Measurements from ENCODE around the gene HEATR5A.

HEATR5A gene

DNA sequence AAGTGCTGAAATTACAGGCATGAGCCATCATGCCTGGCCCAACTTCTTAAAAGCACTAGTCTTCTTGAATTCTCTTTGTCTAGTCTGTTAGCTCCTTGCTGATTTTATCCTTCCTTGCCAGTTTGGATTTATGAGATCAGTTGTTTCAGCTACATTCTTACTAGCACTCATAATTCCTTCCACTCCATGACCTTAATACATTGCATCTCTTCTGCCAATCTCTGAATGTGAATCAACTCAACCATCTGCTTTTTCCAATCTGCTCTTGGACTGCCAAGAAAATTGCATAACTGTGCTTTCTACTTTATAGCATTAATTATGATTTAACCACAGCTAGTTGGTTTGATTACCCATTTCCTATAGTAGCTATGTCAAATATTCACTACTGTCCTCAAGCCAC, 14.9 kb upstream of the HEATR5A start:
- Histone ChIP-seq H3K4me3 (ENCODE audit: low read depth, low read length) (no peak overlapping the region), H3K79me2 (no peaks in the 10 kb centered on the region), H3K27me3 (ENCODE audit: control insufficient read depth, insufficient read depth, low read length) (no peaks in the 10 kb centered on the region), H3K9ac (no peak overlapping the region), H3K4me1 (no peaks in the 10 kb centered on the region), H2AFZ (no peak overlapping the region), H3K9me3 (ENCODE audit: control insufficient read depth, low read length) (no peaks in the 10 kb centered on the region), H3K36me3 (ENCODE audit: control insufficient read depth, insufficient read depth, low read length) (no peaks in the 10 kb centered on the region), H3K4me2 (ENCODE audit: low read length) (no peak overlapping the region), H3K27ac (no peak overlapping the region)
- TF ChIP-seq, protein P1, sequence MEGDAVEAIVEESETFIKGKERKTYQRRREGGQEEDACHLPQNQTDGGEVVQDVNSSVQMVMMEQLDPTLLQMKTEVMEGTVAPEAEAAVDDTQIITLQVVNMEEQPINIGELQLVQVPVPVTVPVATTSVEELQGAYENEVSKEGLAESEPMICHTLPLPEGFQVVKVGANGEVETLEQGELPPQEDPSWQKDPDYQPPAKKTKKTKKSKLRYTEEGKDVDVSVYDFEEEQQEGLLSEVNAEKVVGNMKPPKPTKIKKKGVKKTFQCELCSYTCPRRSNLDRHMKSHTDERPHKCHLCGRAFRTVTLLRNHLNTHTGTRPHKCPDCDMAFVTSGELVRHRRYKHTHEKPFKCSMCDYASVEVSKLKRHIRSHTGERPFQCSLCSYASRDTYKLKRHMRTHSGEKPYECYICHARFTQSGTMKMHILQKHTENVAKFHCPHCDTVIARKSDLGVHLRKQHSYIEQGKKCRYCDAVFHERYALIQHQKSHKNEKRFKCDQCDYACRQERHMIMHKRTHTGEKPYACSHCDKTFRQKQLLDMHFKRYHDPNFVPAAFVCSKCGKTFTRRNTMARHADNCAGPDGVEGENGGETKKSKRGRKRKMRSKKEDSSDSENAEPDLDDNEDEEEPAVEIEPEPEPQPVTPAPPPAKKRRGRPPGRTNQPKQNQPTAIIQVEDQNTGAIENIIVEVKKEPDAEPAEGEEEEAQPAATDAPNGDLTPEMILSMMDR (IDR thresholded peaks at IDR 0.05), result no peak

DNA sequence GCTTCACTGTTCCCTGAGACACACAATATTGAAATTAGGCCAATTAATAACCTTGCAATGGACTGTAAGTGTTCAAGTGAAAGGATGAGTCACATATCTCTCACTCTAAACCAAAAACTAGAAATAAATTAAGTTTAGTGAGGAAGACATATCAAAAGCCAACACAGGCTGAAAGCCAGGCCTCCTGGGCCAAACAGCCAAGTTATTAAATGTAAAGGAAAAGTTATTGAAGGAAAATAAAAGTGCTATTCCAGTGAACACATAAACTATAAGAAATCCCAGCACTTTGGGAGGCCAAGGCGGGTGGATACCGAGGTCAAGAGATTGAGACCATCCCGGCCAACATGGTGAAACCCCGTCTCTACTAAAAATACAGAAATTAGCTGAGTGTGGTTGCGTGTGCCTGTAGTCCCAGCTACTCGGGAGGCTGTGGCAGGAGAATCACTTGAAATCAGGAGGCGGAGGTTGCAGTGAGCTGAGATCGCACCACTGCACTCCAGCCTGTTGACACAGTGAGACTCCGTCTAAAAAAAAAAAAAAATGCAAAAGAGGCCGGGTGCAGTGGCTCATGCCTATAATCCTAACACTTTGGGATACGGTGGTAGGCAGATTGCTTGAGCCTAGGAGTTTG, 10.4 kb upstream of the HEATR5A start:
- Histone ChIP-seq H3K27me3 (ENCODE audit: control insufficient read depth, insufficient read depth, low read length) (no peaks in the 10 kb centered on the region), H2AFZ (no peak overlapping the region), H3K9ac (no peak overlapping the region), H3K9me3 (ENCODE audit: control insufficient read depth, low read length) (no peaks in the 10 kb centered on the region), H3K79me2 (no peaks in the 10 kb centered on the region), H3K4me2 (ENCODE audit: low read length) (no peak overlapping the region), H3K4me1 (no peaks in the 10 kb centered on the region), H3K27ac (no peak overlapping the region), H3K4me3 (ENCODE audit: low read depth, low read length) (no peak overlapping the region), H3K36me3 (ENCODE audit: control insufficient read depth, insufficient read depth, low read length) (no peaks in the 10 kb centered on the region)
- TF ChIP-seq, protein P1 (IDR thresholded peaks at IDR 0.05), result no peak

DNA sequence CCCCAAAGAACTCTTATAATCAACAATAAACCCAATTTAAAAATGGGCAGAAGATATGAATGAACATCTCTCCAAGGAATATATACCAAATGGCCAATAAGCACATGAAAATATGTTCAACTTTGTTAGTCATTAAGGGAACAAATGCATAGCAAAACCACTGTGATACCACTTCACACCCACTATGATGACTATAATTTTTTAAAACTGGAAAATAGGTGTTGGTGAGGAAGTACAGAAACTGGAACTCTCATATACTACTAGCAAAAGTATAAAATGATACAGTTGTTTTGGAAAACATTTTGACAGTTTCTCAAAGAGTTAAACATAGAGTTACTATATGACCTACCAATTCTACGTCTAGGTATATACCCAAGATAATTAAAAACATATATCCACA, 9.4 kb upstream of the HEATR5A start:
- H3K27ac ChIP-seq, result no peak overlapping the region
- H3K4me1 ChIP-seq, result no peaks in the 10 kb centered on the region
- H3K79me2 ChIP-seq, result no peaks in the 10 kb centered on the region
- H3K27me3 ChIP-seq (ENCODE audit: control insufficient read depth, insufficient read depth, low read length), result no peaks in the 10 kb centered on the region
- no peak overlapping the region for H2AFZ ChIP-seq
- no peak overlapping the region for H3K9ac ChIP-seq
- no peaks in the 10 kb centered on the region for H3K36me3 ChIP-seq (ENCODE audit: control insufficient read depth, insufficient read depth, low read length)
- no peak overlapping the region for H3K4me3 ChIP-seq (ENCODE audit: low read depth, low read length)
- TF ChIP-seq, protein P1 (IDR thresholded peaks at IDR 0.05), result no peak
- no peaks in the 10 kb centered on the region for H3K9me3 ChIP-seq (ENCODE audit: control insufficient read depth, low read length)
- H3K4me2 ChIP-seq (ENCODE audit: low read length), result no peak overlapping the region

DNA sequence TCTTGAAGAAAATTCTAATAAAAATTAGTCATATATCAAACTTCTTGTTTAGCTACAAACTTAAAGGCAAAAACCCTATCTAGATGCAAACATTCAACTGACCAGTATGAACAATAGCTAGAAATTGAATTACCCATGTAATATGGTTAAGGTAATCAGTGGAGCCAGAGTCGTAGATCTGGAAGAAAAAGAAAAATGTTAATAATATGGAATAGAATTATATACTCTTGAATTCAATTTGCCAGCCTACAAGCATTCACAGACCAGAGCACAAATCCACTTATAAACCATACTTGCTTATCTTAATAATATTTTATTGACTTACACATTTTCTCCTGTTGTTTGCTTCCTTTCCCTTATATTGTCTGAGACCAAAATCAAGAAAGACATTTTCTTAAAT, 7.7 kb upstream of the HEATR5A start:
- H3K9me3 ChIP-seq (ENCODE audit: control insufficient read depth, low read length), result no peaks in the 10 kb centered on the region
- H3K27me3 ChIP-seq (ENCODE audit: control insufficient read depth, insufficient read depth, low read length), result no peaks in the 10 kb centered on the region
- no peaks in the 10 kb centered on the region for H3K4me1 ChIP-seq
- H3K9ac ChIP-seq, result no peak overlapping the region
- no peak overlapping the region for H2AFZ ChIP-seq
- H3K27ac ChIP-seq, result no peak overlapping the region
- H3K36me3 ChIP-seq (ENCODE audit: control insufficient read depth, insufficient read depth, low read length), result no peaks in the 10 kb centered on the region
- no peak overlapping the region for H3K4me2 ChIP-seq (ENCODE audit: low read length)
- TF ChIP-seq, protein P1 (IDR thresholded peaks at IDR 0.05), result no peak
- no peaks in the 10 kb centered on the region for H3K79me2 ChIP-seq
- no peak overlapping the region for H3K4me3 ChIP-seq (ENCODE audit: low read depth, low read length)

DNA sequence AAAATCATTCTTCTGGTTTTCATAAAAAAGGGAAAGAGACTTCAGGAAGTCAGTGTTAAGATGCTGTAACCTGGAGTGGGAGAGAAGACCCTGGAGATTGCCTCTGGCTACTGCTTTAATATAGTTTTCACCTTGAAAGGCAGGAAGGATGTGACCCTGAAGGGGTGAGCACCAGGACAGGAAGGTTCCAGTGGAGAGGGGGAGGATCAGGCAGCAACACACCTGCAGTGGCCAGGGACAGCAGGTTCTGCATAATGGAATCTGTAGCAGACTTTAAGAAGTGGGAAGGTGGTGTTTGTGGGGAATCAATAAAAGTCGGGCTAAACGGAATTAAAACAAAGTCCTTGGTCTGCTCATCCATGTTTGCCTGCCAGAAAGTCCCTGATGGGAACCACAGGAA, 6.3 kb upstream of the HEATR5A start:
- Histone ChIP-seq H3K36me3 (ENCODE audit: control insufficient read depth, insufficient read depth, low read length) (no peaks in the 10 kb centered on the region), H2AFZ (no peak overlapping the region), H3K9ac (no peak overlapping the region), H3K9me3 (ENCODE audit: control insufficient read depth, low read length) (no peaks in the 10 kb centered on the region), H3K4me3 (ENCODE audit: low read depth, low read length) (no peak overlapping the region), H3K4me2 (ENCODE audit: low read length) (no peak overlapping the region), H3K27ac (no peak overlapping the region), H3K27me3 (ENCODE audit: control insufficient read depth, insufficient read depth, low read length) (no peaks in the 10 kb centered on the region), H3K79me2 (no peaks in the 10 kb centered on the region), H3K4me1 (no peaks in the 10 kb centered on the region)
- TF ChIP-seq, protein P1 (IDR thresholded peaks at IDR 0.05), result no peak

All from parathyroid adenoma (tissue), 2 donors.